Ovary (tissue), 9 donors: ENCODE measurements around the gene KLHL30. TPM values are rescaled to one million over a fixed set of nuclear protein-coding genes. Genes with fewer than 3 reads are reported as not detected.

Experiments
- DNase-seq, 5 donors: peaks; one replicate each; pipeline ENCODE4 v3.0.0-alpha.2; 2019 to 2020
- H3K27ac ChIP-seq, 2 donors: fragments of 200-600 bp; one replicate each; pipeline versions ENCODE4 v1.5.1 to v1.8.0; 2019 to 2022
- H3K27me3 ChIP-seq: fragments of 200-600 bp; one replicate; pipeline ENCODE4 v1.8.0; 2022
- H3K36me3 ChIP-seq: fragments of 200-600 bp; sonication (generic); one replicate; pipeline ENCODE4 v1.5.1; 2019
- H3K4me1 ChIP-seq: one replicate; pipeline ENCODE4 v1.8.1; 2013; ENCODE audit warnings: mild to moderate bottlenecking, moderate library complexity; ENCODE audit not compliant: insufficient read depth
- H3K4me3 ChIP-seq: fragments of 200-600 bp; sonication (generic); one replicate; pipeline ENCODE4 v1.5.1; 2017
- H3K9me3 ChIP-seq, 2 donors: fragments of 200-600 bp in 1 of 2; sonication (generic) in 1 of 2; one replicate each; pipeline versions ENCODE4 v1.5.1 to v1.8.1; 2013 to 2019; ENCODE audit warnings: mild to moderate bottlenecking in 1 of 2, moderate library complexity in 1 of 2
- CTCF ChIP-seq, 3 donors: fragments of 450-650 bp in 2 of 3; fragments of 200-600 bp in 1 of 3; IDR thresholded peaks; one replicate each; pipeline versions ENCODE4 v1.5.1 to v1.8.0; 2016 to 2022; ENCODE audit warnings: antibody characterized with exemption in 3 of 3, mild to moderate bottlenecking in 1 of 3
- EP300 ChIP-seq: sonication (generic); formaldehyde crosslinking; IDR thresholded peaks from one replicate; pipeline ENCODE4 v1.6.1; 2017; ENCODE audit warnings: antibody characterized with exemption
- POLR2A ChIP-seq: fragments of 450-650 bp; IDR thresholded peaks from one replicate; pipeline ENCODE4 v1.6.1; 2017; ENCODE audit warnings: antibody characterized with exemption, mild to moderate bottlenecking, moderate library complexity
- whole genome bisulfite sequencing, 3 donors: extraction: QIAGEN DNeasy Blood & Tissue Kit in 1 of 3; methylation state at CpG; one replicate each; pipeline versions ENCODE4 v1.1.5 to v1.1.7; 2013 to 2017; 5-methylcytosine and 5-hydroxymethylcytosine counted together
- intact Hi-C, 4 donors: fragments of 100-400 bp; cut with DNase I; formaldehyde crosslinking; loops; one replicate each; pipeline versions ENCODE4 v1.11.0 to v1.15.1; 2022 to 2023
- polyA plus RNA-seq, 2 donors: library from polyadenylated mRNA; stranded (reverse); fragments of 200-250 nt in 1 of 2; fragments of 350-450 nt in 1 of 2; fragmentation: Illumina TruSeq in 1 of 2; extraction: RNeasy Lipid Tissue Mini Kit (QIAGEN cat#74804) in 1 of 2; gene quantifications; one replicate each; pipeline ENCODE4 v1.2.3, GENCODE V29; 2013 to 2014
- total RNA-seq, 7 donors: library from RNA; depleted of rRNA in 2 of 7; stranded (reverse); fragments of >200 nt in 2 of 7; fragmentation: NEBNext Ultra II Directional in 3 of 7; extraction: Animal tissue kit (Norgen Biotek cat#: 25700) in 3 of 7; gene quantifications; one replicate each; pipeline versions ENCODE4 v1.1.0 to v1.2.4, GENCODE V29; 2016 to 2023
- donor health status: DM: no; HTN: no; CAD: no; lungs with moderate emphysema.
- donor health status: DM: no; HTN: no; CAD: no.
- donor health status: Bipolar disorder and iron deficiency.
- donor health status: DM: yes; HTN: yes; CAD: no.
- donor health status: DM: no; HTN: no; CAD: no.
- donor health status: DM: yes; HTN: yes; CAD: no.

The KLHL30 gene
- total and polyA plus RNA-seq, 9 donors: 0.08 to 0.74 (median 0.24) TPM; not detected in 1

DNA sequence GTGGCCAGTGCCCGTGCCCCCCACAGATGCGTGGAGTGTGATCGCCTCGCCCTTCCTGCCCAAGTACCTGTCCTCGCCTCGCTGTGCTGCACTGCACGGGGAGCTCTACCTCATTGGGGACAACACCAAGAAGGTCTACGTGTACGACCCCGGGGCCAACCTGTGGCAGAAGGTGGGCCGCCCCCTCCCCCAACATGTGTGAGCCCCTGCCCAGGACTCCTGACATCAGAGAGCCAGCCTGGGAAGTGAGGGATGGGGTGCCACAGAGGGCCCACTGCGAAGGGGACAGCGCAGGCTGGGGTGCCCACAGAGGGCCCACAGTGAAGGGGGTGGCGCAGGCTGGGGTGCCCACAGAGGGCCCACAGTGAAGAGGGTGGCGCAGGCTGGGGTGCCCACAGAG, 10.5 kb downstream of the KLHL30 start:
- Histone ChIP-seq H3K4me3 (no peak overlapping the region), H3K27me3 (no peaks in the 10 kb centered on the region), H3K27ac (no peak overlapping the region), H3K36me3 (no peaks in the 10 kb centered on the region), H3K4me1 (no peaks in the 10 kb centered on the region), H3K9me3 (no peaks in the 10 kb centered on the region)
- TF ChIP-seq EP300 (no peak), CTCF (IDR thresholded peaks at IDR 0.05) (no peak), POLR2A (no peak)
- WGBS, 3 donors: 92 to 95% (median 95%) methylated on average over 15 of the region's 15 CpGs
- DNase-seq: no peak
- intact Hi-C loops: no loop called here

DNA sequence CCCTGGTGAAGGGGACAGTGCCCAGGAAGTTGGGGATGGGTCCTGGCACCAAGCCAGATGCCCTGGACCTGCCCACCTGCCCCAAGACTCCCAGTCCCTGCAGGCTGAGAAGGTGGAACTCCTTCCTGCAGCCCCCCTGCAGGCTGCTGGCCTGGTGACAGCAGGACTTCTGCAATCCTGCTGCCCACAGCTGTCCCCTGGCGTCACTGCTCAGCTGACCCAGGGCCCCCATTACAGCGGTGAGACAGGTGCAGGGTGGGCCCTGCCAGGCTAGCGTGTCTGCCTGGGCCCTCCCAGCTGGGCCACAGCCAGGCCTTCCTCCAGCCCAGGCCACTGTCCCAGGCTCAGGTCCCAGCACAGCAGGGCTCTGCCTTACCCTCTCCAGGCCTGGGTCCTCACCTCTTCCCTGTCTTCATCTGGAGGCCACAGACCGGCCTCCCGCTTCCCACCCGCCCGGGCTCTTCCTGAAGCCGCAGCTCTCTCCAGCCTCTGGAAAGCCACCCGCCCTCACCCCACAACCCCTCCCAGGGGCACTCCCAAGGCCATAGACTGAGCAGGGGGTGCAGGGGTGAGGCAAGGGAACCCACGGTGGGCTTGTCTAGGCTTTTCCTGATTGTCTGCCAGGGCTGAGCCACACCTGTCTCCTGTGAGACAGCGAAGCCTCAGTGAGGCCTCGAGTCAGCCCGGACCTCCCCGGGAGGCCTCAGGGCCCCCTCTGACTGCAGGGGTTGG, 11.5 kb downstream of the KLHL30 start:
- H3K4me3 ChIP-seq: no peak overlapping the region
- no peaks in the 10 kb centered on the region for H3K4me1 ChIP-seq
- H3K27me3 ChIP-seq: no peaks in the 10 kb centered on the region
- H3K9me3 ChIP-seq: no peaks in the 10 kb centered on the region
- intact Hi-C loops: no loop called here
- DNase-seq: no peak
- no peaks in the 10 kb centered on the region for H3K36me3 ChIP-seq
- TF ChIP-seq POLR2A (no peak), CTCF (IDR thresholded peaks at IDR 0.05) (no peak), EP300 (no peak)
- H3K27ac ChIP-seq: no peak overlapping the region
- 75 to 84% (median 80%) methylated on average over 13 to 14 of the region's 14 CpGs for WGBS, 3 donors

GRCh38 chr2:238150686-238151085, 12.2 kb downstream of the KLHL30 start:
- Histone ChIP-seq H3K27ac (no peak overlapping the region), H3K27me3 (no peaks in the 10 kb centered on the region), H3K9me3 (no peaks in the 10 kb centered on the region), H3K4me1 (no peaks in the 10 kb centered on the region), H3K36me3 (no peaks in the 10 kb centered on the region), H3K4me3 (no peak overlapping the region)
- DNase-seq: no peak
- TF ChIP-seq CTCF (IDR thresholded peaks at IDR 0.05) (no peak), EP300 (no peak), POLR2A (no peak)
- intact Hi-C loops: no loop called here
- WGBS, 3 donors: 91 to 93% (median 92%) methylated on average over 25 of the region's 25 CpGs

DNA sequence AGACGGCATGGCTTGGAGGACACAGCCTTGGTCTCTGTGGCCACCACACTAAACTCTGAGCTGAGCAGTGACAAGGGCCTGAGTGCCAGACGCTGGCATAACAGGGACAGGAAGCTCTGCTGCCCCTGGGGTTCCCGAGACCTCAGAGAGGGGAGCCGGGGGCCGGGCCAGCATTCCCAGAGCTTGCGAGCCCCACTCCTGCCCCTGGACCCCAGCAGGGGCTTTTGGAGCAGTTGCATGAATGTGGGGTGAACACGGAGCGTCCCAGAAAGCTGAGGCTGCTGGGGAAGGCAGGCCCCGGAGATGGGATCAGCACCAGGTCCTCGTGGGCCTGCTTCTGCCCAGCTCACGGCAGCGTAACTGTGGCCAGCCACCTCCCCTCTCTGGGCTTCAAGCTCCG, 12.7 kb downstream of the KLHL30 start:
- DNase-seq: no peak
- H3K4me1 ChIP-seq: no peaks in the 10 kb centered on the region
- WGBS, 3 donors: 80 to 87% (median 83%) methylated on average over 12 to 13 of the region's 13 CpGs
- no peaks in the 10 kb centered on the region for H3K27me3 ChIP-seq
- intact Hi-C loops: no loop called here
- H3K36me3 ChIP-seq: no peaks in the 10 kb centered on the region
- TF ChIP-seq CTCF (IDR thresholded peaks at IDR 0.05): no peak
- TF ChIP-seq POLR2A: no peak
- no peak for TF ChIP-seq EP300
- H3K9me3 ChIP-seq: no peaks in the 10 kb centered on the region
- no peak overlapping the region for H3K4me3 ChIP-seq
- no peak overlapping the region for H3K27ac ChIP-seq
